Ascending aorta (tissue), 2 donors: ENCODE data around the gene RFX3. TPM values are rescaled to one million over a fixed set of nuclear protein-coding genes. Genes with fewer than 3 reads are reported as not detected.

ENCODE experiments used
- DNase-seq, 2 donors: peaks; one replicate each; pipeline ENCODE4 v3.0.0-alpha.2; 2019; ENCODE audit warnings: low spot score in 2 of 2
- H3K27ac ChIP-seq, 2 donors: fragments of 200-600 bp; sonication (generic); one replicate each; pipeline ENCODE4 v1.5.1; 2016 to 2017; ENCODE audit warnings: mild to moderate bottlenecking in 1 of 2
- H3K27me3 ChIP-seq: fragments of 200-600 bp; sonication (generic); one replicate; pipeline ENCODE4 v1.5.1; 2017
- H3K36me3 ChIP-seq, 2 donors: fragments of 200-600 bp; sonication (generic); one replicate each; pipeline ENCODE4 v1.5.1; 2016
- H3K4me1 ChIP-seq, 2 donors: fragments of 200-600 bp; sonication (generic); one replicate each; pipeline ENCODE4 v1.5.1; 2016 to 2017; ENCODE audit warnings: mild to moderate bottlenecking in 1 of 2
- H3K4me3 ChIP-seq, 2 donors: fragments of 200-600 bp; sonication (generic); one replicate each; pipeline ENCODE4 v1.5.1; 2016 to 2017; ENCODE audit warnings: mild to moderate bottlenecking in 1 of 2
- H3K9me3 ChIP-seq, 2 donors: fragments of 200-600 bp; sonication (generic); one replicate each; pipeline ENCODE4 v1.5.1; 2016
- intact Hi-C: fragments of 100-400 bp; cut with DNase I; formaldehyde crosslinking; loops from one replicate; pipeline ENCODE4 v1.15.1; 2023
- total RNA-seq: library from RNA; depleted of rRNA; stranded (reverse); fragments of >200 nt; gene quantifications from one replicate; pipeline ENCODE4 v1.1.0, GENCODE V29; 2016
- TF ChIP-seq, protein P1 (sequence below), 3 experiments: fragments of 200-600 bp in 2 of 3; fragments of 450-650 bp in 1 of 3; sonication (generic) in 2 of 3; IDR thresholded peaks; one replicate each; pipeline ENCODE4 v1.5.1; 2016 to 2019; ENCODE audit warnings: antibody characterized with exemption in 3 of 3, mild to moderate bottlenecking in 1 of 3, moderate library complexity in 1 of 3

Gene RFX3
- total RNA-seq, 1 donor from 2014 or later = 4.0 TPM

DNA sequence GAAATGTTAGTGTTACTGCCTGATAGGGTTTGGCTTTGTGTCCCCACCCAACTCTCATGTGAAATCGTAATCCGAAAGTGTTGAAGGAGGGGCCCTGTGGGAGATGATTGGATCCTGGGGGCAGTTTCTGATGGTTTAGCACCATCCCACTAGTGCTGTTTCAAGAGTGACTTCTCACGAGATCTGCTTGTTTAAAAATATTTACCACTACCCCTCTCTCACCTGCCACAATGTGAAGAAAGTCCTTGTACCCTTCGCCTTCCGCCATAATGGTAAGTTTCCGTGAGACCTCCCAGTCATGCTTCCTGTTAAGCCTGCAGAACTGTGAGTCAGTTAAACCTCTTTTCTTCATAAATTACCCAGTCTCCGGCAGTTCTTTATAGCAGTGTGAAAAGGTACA lies 2.6 kb upstream of the RFX3 start:
- intact Hi-C loops = loop anchor here (5.0 to 10.0 kb wide), 8 partner anchors 586 to 1924 kb away; partner anchors contain the start of genes CD274, CDC37L1, PLGRKT and PUM3
- peak overlapping the region in 1 of 2 donors; percentile 9 for H3K4me3 ChIP-seq
- no peaks in the 10 kb centered on the region for H3K9me3 ChIP-seq
- peaks cover 0 to 12% of the 10 kb centered on the region in 2 donors for H3K4me1 ChIP-seq
- DNase-seq = no peak
- TF ChIP-seq, protein P1, sequence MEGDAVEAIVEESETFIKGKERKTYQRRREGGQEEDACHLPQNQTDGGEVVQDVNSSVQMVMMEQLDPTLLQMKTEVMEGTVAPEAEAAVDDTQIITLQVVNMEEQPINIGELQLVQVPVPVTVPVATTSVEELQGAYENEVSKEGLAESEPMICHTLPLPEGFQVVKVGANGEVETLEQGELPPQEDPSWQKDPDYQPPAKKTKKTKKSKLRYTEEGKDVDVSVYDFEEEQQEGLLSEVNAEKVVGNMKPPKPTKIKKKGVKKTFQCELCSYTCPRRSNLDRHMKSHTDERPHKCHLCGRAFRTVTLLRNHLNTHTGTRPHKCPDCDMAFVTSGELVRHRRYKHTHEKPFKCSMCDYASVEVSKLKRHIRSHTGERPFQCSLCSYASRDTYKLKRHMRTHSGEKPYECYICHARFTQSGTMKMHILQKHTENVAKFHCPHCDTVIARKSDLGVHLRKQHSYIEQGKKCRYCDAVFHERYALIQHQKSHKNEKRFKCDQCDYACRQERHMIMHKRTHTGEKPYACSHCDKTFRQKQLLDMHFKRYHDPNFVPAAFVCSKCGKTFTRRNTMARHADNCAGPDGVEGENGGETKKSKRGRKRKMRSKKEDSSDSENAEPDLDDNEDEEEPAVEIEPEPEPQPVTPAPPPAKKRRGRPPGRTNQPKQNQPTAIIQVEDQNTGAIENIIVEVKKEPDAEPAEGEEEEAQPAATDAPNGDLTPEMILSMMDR (IDR thresholded peaks at IDR 0.05) = no peak
- no peak overlapping the region for H3K27ac ChIP-seq
- H3K36me3 ChIP-seq = no peaks in the 10 kb centered on the region
- no peaks in the 10 kb centered on the region for H3K27me3 ChIP-seq

DNA sequence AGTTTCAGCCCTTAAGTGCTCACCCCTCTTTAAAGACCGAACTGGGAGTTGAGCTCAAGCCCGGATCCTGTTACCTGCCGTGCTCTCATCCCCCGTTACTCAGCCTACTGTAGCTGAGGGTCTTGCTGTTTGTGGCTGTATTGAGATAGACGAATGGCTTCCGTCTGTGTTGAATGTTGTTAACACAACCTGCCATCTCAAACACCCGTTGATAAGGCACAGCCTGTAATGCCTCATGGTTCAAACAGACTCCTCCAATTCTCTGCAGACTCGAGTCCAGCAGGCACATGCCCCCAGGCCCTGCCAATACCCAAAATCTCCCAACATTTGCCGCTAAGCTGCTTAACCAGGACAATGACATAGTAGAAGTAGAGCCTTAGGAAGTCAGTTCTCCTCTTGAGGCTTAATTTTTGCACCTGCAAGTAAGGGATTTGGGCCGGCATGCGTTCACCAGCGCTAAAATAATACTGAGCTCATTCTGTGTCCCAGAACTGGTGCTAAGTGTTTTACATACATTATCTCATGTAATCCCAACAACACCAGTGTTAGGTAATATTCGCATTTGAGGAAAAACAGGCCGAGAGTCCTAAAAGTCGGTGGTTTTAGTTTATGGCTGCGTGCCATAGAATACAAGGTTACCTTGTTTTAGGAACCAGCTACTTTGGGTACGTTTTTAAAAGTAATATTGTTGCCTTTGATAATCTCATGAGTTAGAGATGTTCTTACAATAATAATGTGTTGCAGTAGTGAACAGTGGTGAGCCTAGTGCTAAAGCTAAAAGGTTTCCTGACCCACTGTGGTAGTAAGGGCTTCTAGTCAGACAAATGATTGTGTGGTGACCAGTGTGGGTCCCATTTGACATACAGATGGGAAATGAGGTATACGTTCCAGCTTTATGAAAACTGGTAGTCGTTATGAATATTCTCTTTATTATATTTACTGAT lies 1.5 kb upstream of the RFX3 start:
- Histone ChIP-seq H3K4me1 (peaks cover 0 to 17% of the 10 kb centered on the region in 2 donors), H3K36me3 (no peaks in the 10 kb centered on the region), H3K9me3 (no peaks in the 10 kb centered on the region), H3K4me3 (peak overlapping the region; percentile 92 to 93), H3K27me3 (no peaks in the 10 kb centered on the region), H3K27ac (peak overlapping the region; percentile 99 to 100)
- TF ChIP-seq, protein P1 (IDR thresholded peaks at IDR 0.05) = no peak
- DNase-seq = peak in 1 of 2 donors; percentile 65
- intact Hi-C loops = loop anchor here (2.0 to 10.0 kb wide), 11 partner anchors 588 to 1925 kb away; partner anchors contain the start of genes AK3, CD274, CDC37L1 and GLIS3

DNA sequence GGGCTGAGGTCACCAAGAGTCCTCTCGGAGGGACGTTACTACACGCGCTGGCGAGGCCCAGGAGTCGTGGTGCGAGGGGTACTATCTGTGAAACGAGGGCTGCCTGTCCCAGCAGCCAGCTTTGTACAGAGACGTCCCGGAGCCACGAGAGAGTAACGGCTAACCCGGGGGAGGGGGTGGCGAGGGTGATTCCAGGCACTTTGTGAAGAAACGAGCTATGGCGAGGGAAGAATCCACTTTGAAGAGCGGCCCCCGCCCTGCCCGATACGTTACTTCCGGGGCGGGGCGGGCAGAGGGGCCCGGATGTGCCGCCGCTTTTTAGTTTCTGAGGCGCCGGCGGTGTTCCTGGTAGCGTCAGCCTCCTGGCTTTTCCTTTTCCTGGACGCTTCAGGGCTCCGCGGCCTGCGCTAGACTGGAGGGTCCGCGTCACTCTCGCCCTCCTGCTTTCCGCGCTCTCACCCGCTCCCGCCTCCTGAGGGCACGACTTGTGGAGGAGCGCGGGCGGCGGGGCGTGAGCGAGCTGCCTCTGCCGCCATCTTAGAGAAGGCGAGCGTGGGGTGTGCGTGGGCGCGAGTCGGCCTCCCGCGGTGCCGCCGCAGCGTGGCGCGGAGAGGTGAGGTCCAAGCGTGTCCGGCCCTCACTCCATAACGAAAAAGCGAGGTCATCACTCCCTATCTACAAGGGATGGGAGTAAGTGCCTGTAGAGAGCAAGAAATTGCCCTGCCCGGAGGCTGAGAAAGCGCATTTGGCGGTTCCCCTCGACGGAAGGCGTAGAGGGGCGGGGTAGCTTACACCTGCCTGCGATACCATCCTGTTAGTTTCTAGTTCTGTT lies 580 bp upstream of the RFX3 start:
- Histone ChIP-seq H3K9me3 (no peaks in the 10 kb centered on the region), H3K27ac (peak overlapping the region; percentile 99 to 100), H3K4me3 (peak overlapping the region; percentile 92 to 93), H3K4me1 (peaks cover 0 to 17% of the 10 kb centered on the region in 2 donors), H3K36me3 (no peaks in the 10 kb centered on the region), H3K27me3 (no peaks in the 10 kb centered on the region)
- peak; percentile 53 to 94 for DNase-seq
- TF ChIP-seq, protein P1 (IDR thresholded peaks at IDR 0.05) = no peak
- intact Hi-C loops = loop anchor here (2.0 to 10.0 kb wide), 11 partner anchors 588 to 1926 kb away; partner anchors contain the start of genes AK3, CD274, CDC37L1 and GLIS3

DNA sequence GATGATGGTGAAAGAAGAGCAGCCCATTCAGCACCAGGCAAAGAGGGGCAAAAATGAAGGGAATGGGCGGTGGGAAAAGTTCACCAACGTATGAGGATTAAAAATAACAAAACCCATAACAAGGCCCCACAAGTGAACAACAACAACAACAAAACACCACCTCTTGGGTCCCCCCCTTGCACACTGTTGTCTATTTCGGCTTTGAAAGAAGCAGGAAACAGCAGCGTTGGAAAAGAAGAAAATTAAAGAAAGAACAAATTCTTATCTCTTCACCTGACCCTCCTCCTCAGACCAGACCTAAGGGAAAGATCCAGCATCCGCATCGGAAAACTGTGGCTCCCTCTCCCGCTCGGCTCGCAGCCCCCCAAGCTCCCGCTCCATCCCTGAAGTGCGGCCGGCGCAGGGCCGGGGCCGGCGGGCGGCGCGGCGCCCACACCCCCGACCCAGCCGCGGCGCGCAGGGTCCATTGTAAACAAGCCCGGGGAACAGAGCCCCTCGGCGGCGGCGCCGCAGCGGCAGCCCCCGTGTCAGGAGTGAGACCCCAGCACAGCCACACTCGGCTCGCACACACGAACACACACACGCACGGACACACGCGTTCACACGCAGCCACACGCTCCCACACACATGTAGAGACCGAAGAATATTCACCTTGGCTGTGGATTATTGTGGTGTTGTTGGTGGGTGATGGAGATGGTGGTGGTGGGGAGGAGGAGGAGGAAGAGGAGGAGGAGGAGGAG lies 535 bp downstream of the RFX3 start:
- no peak for DNase-seq
- intact Hi-C loops = loop anchor here (5.0 to 10.0 kb wide), 8 partner anchors 590 to 1927 kb away; partner anchors contain the start of genes CD274, CDC37L1, PLGRKT and PUM3
- TF ChIP-seq, protein P1 (IDR thresholded peaks at IDR 0.05) = no peak
- H3K27ac ChIP-seq = peak overlapping the region; percentile 99 to 100
- peak overlapping the region; percentile 92 to 93 for H3K4me3 ChIP-seq
- H3K9me3 ChIP-seq = no peaks in the 10 kb centered on the region
- H3K27me3 ChIP-seq = no peaks in the 10 kb centered on the region
- H3K36me3 ChIP-seq = no peaks in the 10 kb centered on the region
- peaks cover 0 to 17% of the 10 kb centered on the region in 2 donors for H3K4me1 ChIP-seq
